GM18907 (cell line): ENCODE results near the gene VWA1.
"Not testable (repeated sequence)": the region's sequence is repeated elsewhere in the genome, so short reads cannot be mapped to it uniquely, and the experiment has no call there.

Experiments
- ATAC-seq: cut with Tn5 transposase; IDR thresholded peaks from one replicate; pipeline ENCODE4 v1.9.1; 2021; ENCODE audit warnings: mild to moderate bottlenecking, moderate library complexity; ENCODE audit not compliant: unreplicated experiment

VWA1 gene

GRCh38 chr1:1454286-1455056 lies 19.0 kb downstream of the VWA1 start:
- not testable (repeated sequence) for ATAC-seq

- ATAC-seq: no peak
These were observed 19.9 kb downstream of the VWA1 start for GRCh38 chr1:1455366-1455884.

GRCh38 chr1:1455934-1456333 lies 20.4 kb downstream of the VWA1 start:
- ATAC-seq: not testable (repeated sequence)

- not testable (repeated sequence) for ATAC-seq
These were observed 21.3 kb downstream of the VWA1 start for GRCh38 chr1:1456683-1457255.

- not testable (repeated sequence) for ATAC-seq
These were observed 23.7 kb downstream of the VWA1 start for GRCh38 chr1:1459156-1459555.

- not testable (repeated sequence) for ATAC-seq
These were observed 24.2 kb downstream of the VWA1 start for GRCh38 chr1:1459711-1460110.

GRCh38 chr1:1460540-1461130 lies 25.1 kb downstream of the VWA1 start:
- no peak for ATAC-seq

- no peak for ATAC-seq
These were observed 26.3 kb downstream of the VWA1 start for GRCh38 chr1:1461721-1462317.

GRCh38 chr1:1462318-1462966 lies 27.0 kb downstream of the VWA1 start:
- no peak for ATAC-seq

GRCh38 chr1:1463312-1463711 lies 27.8 kb downstream of the VWA1 start:
- no peak for ATAC-seq

GRCh38 chr1:1468196-1468985 lies 32.9 kb downstream of the VWA1 start:
- not testable (repeated sequence) for ATAC-seq

GRCh38 chr1:1470626-1471388 lies 35.3 kb downstream of the VWA1 start:
- no peak for ATAC-seq

- peak; percentile 80 for ATAC-seq
These were observed 36.0 kb downstream of the VWA1 start, which contains the start of gene ATAD3B for GRCh38 chr1:1471389-1472052. Gene ATAD3B, plus strand, starts transcription at chr1:1471765. Its CDS starts 120 bp downstream, at chr1:1471885.

- peak; percentile 10 for ATAC-seq
These were observed 36.8 kb downstream of the VWA1 start for GRCh38 chr1:1472053-1472876.

GRCh38 chr1:1476011-1476410 lies 40.5 kb downstream of the VWA1 start:
- ATAC-seq: not testable (repeated sequence)

GRCh38 chr1:1477206-1477605 lies 41.7 kb downstream of the VWA1 start:
- no peak for ATAC-seq

- ATAC-seq: no peak
These were observed 44.3 kb downstream of the VWA1 start for GRCh38 chr1:1479547-1480487.
